ENCODE measurements around the gene HYCC1.

- TF ChIP-seq CTCF (IDR thresholded peaks at IDR 0.05 in 4 of 5, conservative IDR thresholded peaks at IDR 0.05 in 1 of 5) = no peak
- TF ChIP-seq POLR2A (IDR thresholded peaks at IDR 0.05) = peak in 1 of 2 donors; percentile 24
Observed at GRCh38 chr7:22969010-22969431, 44.9 kb downstream of the HYCC1 start.

Data from gastrocnemius medialis (tissue), 4 donors.